Heart right ventricle (tissue), 16 donors: Measurements from ENCODE around the gene DBNDD2. TPM values are rescaled to one million over a fixed set of nuclear protein-coding genes. Genes with fewer than 3 reads are reported as not detected.

ENCODE experiments used
- ATAC-seq, 8 donors: fragments of 200-7000 bp; cut with Tn5 transposase; one replicate each; pipeline ENCODE4 v1.9.1; 2020; ENCODE audit warnings: mild to moderate bottlenecking in 8 of 8, moderate library complexity in 8 of 8, moderate number of reproducible peaks in 1 of 8
- DNase-seq, 2 donors: peaks; one replicate each; pipeline ENCODE4 v3.0.0-alpha.2; 2020
- H3K27ac ChIP-seq, 10 donors: fragments of 200-600 bp; sonication (generic) in 2 of 10; one replicate each; pipeline versions ENCODE4 v1.5.0 to v1.8.0; 2020 to 2022; ENCODE audit warnings: mild to moderate bottlenecking in 3 of 10
- H3K27me3 ChIP-seq, 7 donors: fragments of 200-600 bp; one replicate each; pipeline ENCODE4 v1.8.0; 2021 to 2022; ENCODE audit warnings: mild to moderate bottlenecking in 2 of 7
- H3K36me3 ChIP-seq, 9 donors: fragments of 200-600 bp; sonication (generic) in 1 of 9; one replicate each; pipeline versions ENCODE4 v1.5.0 to v1.8.0; 2020 to 2022; ENCODE audit warnings: mild to moderate bottlenecking in 2 of 9
- H3K4me1 ChIP-seq, 9 donors: fragments of 200-600 bp; sonication (generic) in 1 of 9; one replicate each; pipeline versions ENCODE4 v1.5.0 to v1.8.0; 2020 to 2022; ENCODE audit warnings: mild to moderate bottlenecking in 4 of 9
- H3K4me3 ChIP-seq, 10 donors: fragments of 200-600 bp; sonication (generic) in 2 of 10; one replicate each; pipeline versions ENCODE4 v1.5.0 to v1.8.0; 2020 to 2022; ENCODE audit warnings: mild to moderate bottlenecking in 7 of 10, moderate library complexity in 2 of 10
- H3K9me3 ChIP-seq, 11 donors: fragments of 200-600 bp in 10 of 11; sonication (generic) in 2 of 11; one replicate each; pipeline versions ENCODE4 v1.5.0 to v1.8.0; 2013 to 2022; ENCODE audit warnings: mild to moderate bottlenecking in 2 of 11, control low read depth in 1 of 11, moderate library complexity in 1 of 11
- WGBS, 2 donors: extraction: QIAGEN DNeasy Blood & Tissue Kit; methylation state at CpG; one replicate each; pipeline ENCODE4 v1.1.7; 2013; ENCODE audit warnings: inconsistent platforms in 1 of 2; 5-methylcytosine and 5-hydroxymethylcytosine counted together
- intact Hi-C, 10 donors: fragments of 100-400 bp; cut with DNase I; formaldehyde crosslinking; loops; one replicate each; pipeline versions ENCODE4 v1.11.1 to v1.14.2; 2022
- polyA plus RNA-seq, 2 donors: library from polyadenylated mRNA; stranded (reverse); fragments of 200-250 nt; gene quantifications; one replicate each; pipeline ENCODE4 v1.2.3, GENCODE V29; 2013
- total RNA-seq, 10 donors: library from RNA; stranded (reverse); fragmentation: NEBNext Ultra II Directional in 3 of 10; extraction: Animal tissue kit (Norgen Biotek cat#: 25700) in 3 of 10; gene quantifications; one replicate each; pipeline versions ENCODE4 v1.2.1 to v1.2.4, GENCODE V29; 2021 to 2023
- TF ChIP-seq, protein P1 (sequence below), 9 donors: fragments of 200-600 bp; sonication (generic) in 2 of 9; IDR thresholded peaks; one replicate each; pipeline versions ENCODE4 v1.5.0 to v1.8.0; 2021 to 2022; ENCODE audit warnings: antibody characterized with exemption in 9 of 9, mild to moderate bottlenecking in 5 of 9, moderate library complexity in 1 of 9
- donor health status: Arrhythmogenic right ventricular cardiomyopathy.
- donor health status: ischemic (EF 13 %, LVEDD 7.1; RV severe dilation, severe dysfunction).
- donor health status: healthy with polysubstance abuse.
- donor health status: DM: no; HTN: yes; CAD: no.
- donor health status: DM: no; HTN: no; CAD: no.
- donor health status: ischemic (EF 25% LVEDD 6.9; RV normal size, moderate dysfunction).
- donor health status: ischemic (EF 25% LVEDD 5.7; RV mildly dilated, moderate dysfunction).
- donor health status: healthy.
- donor health status: DM: yes; HTN: yes; CAD: no.
- donor health status: Ischemic cardiomyopathy.
- donor health status: ischemic (EF 35%, LVEDD 5.7; RV mildly dilated, moderate dysfunction).
- donor health status: nonischemic (EF 11% LVEDD 7.7; RV severe dilation, severe dysfunction).
- donor health status: DM: yes; HTN: yes; CAD: no.
- donor health status: PGD.
- donor health status: ischemic (EF 29% LVEDD 5.4; RV normal size, mild dysfunction).
- donor health status: nonischemic (EF 23%, LVEDD 6.1; RV moderate dilation, normal function).

DBNDD2 gene
- total and polyA plus RNA-seq, 12 donors = 284 to 676 (median 343) TPM

DNA sequence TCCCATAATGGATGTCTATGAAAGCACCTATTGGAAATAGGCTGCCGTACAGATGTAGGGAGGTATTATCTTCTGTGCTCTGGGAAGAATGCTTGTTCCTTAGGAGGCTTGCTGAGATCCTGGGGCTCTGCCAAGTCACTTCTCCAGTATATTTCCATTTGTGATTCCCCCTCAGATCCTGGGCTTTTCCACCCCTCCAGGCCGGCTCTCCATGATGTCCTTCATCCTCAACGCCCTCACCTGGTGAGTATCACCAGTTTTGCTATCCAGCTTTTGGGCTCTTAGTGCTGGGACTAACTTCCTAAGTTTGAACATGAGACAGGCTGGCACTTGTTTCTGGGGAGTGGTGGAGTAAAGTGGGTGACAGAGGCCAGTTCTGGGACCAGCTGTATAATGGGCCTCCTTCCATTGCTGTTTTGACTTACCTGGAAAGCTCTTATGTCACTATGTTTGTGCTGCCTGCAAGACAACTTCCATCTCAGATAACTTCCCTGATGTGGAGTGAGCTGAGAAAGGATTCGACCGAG, 42.6 kb upstream of the DBNDD2 start:
- Histone ChIP-seq H3K9me3 (no peaks in the 10 kb centered on the region), H3K27me3 (no peaks in the 10 kb centered on the region), H3K4me1 (peaks cover 2 to 67% (median 19%) of the 10 kb centered on the region in 9 donors), H3K27ac (no peak overlapping the region), H3K36me3 (peaks cover 0 to 47% (median 18%) of the 10 kb centered on the region in 9 donors), H3K4me3 (no peak overlapping the region)
- ATAC-seq (no peak), DNase-seq (no peak)
- intact Hi-C loops = loop anchor here in 1 of 10 donors (5.0 kb wide), 1 partner anchor 38 kb away; no protein-coding TSS in a partner anchor
- WGBS, 2 donors = 84 to 88% methylated on average over 5 of the region's 5 CpGs
- TF ChIP-seq, protein P1, sequence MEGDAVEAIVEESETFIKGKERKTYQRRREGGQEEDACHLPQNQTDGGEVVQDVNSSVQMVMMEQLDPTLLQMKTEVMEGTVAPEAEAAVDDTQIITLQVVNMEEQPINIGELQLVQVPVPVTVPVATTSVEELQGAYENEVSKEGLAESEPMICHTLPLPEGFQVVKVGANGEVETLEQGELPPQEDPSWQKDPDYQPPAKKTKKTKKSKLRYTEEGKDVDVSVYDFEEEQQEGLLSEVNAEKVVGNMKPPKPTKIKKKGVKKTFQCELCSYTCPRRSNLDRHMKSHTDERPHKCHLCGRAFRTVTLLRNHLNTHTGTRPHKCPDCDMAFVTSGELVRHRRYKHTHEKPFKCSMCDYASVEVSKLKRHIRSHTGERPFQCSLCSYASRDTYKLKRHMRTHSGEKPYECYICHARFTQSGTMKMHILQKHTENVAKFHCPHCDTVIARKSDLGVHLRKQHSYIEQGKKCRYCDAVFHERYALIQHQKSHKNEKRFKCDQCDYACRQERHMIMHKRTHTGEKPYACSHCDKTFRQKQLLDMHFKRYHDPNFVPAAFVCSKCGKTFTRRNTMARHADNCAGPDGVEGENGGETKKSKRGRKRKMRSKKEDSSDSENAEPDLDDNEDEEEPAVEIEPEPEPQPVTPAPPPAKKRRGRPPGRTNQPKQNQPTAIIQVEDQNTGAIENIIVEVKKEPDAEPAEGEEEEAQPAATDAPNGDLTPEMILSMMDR (IDR thresholded peaks at IDR 0.05) = no peak

DNA sequence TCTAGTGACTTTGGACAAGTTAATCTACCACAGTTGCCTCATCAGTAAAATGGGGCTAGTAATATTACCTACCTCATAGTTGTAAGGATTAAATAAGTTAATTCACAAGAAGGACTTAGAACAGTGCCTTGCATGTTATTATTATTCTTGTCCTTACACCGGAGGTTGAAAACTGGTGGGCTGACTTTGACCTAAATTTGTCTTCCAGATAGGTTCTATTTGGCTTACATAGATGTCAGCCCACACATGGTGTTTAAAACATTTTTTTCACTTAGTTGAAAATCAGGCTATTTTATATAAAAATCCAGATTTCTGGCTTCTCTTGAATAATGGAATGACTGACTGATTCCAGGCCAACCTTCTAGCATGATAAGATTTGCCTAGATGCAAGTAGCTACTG, 41.9 kb upstream of the DBNDD2 start:
- no peaks in the 10 kb centered on the region for H3K9me3 ChIP-seq
- WGBS, 2 donors = 86 to 91% methylated on average over 1 of the region's 1 CpG
- H3K4me1 ChIP-seq = peaks cover 2 to 61% (median 19%) of the 10 kb centered on the region in 9 donors
- no peak overlapping the region for H3K4me3 ChIP-seq
- DNase-seq (no peak), ATAC-seq (no peak)
- no peak overlapping the region for H3K27ac ChIP-seq
- intact Hi-C loops = loop anchor here in 1 of 10 donors (5.0 kb wide), 1 partner anchor 39 kb away; no protein-coding TSS in a partner anchor
- H3K27me3 ChIP-seq = no peaks in the 10 kb centered on the region
- TF ChIP-seq, protein P1 (IDR thresholded peaks at IDR 0.05) = no peak
- H3K36me3 ChIP-seq = peaks cover 0 to 47% (median 18%) of the 10 kb centered on the region in 9 donors

DNA sequence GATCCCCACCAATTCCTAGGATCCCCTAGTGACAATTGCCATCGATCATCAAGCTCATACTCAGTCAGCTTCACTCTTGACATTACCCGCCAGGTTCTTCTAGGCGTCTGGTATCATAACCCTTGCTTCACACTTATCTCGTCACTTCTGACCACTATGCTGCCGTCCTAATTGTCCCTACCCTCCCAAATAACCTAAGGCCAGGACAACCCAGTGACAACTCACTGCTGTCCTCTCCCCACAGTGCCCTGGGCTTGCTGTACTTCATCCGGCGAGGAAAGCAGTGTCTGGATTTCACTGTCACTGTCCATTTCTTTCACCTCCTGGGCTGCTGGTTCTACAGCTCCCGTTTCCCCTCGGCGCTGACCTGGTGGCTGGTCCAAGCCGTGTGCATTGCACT, 41.5 kb upstream of the DBNDD2 start:
- no peak for DNase-seq

DNA sequence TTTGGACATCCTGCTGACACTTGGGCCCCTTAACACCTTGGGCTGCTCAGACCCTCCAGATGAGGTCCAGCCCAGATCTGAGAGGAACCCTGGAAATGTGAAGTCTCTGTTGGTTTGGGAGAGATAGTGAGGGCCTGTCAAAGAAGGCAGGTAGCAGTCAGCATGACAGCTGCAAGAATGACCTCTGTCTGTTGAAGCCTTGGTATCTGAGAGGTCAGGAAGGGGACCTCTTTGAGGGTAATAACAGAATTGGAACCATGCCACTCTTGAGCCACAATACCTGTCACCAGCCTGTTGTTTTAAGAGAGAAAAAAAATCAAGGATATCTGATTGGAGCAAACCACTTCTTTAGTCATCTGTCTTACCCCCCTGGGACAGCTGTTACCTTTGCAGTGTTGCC, 41.0 kb upstream of the DBNDD2 start:
- no peak for DNase-seq
- no peak for ATAC-seq
- Histone ChIP-seq H3K36me3 (peaks cover 0 to 51% (median 18%) of the 10 kb centered on the region in 9 donors), H3K27ac (no peak overlapping the region), H3K4me1 (peaks cover 2 to 52% (median 19%) of the 10 kb centered on the region in 9 donors), H3K27me3 (no peaks in the 10 kb centered on the region), H3K4me3 (no peak overlapping the region), H3K9me3 (no peaks in the 10 kb centered on the region)
- TF ChIP-seq, protein P1 (IDR thresholded peaks at IDR 0.05) = no peak
- intact Hi-C loops = loop anchor here in 1 of 10 donors (5.0 kb wide), 1 partner anchor 40 kb away; no protein-coding TSS in a partner anchor

More for the DNA sequence above, 41.5 kb upstream of the DBNDD2 start:
- H3K4me1 ChIP-seq = peaks cover 2 to 57% (median 19%) of the 10 kb centered on the region in 9 donors
- peaks cover 0 to 50% (median 18%) of the 10 kb centered on the region in 9 donors for H3K36me3 ChIP-seq
- H3K9me3 ChIP-seq = no peaks in the 10 kb centered on the region
- TF ChIP-seq, protein P1 (IDR thresholded peaks at IDR 0.05) = no peak
- WGBS, 2 donors = 80 to 88% methylated on average over 11 of the region's 11 CpGs
- H3K4me3 ChIP-seq = no peak overlapping the region
- no peak overlapping the region for H3K27ac ChIP-seq
- H3K27me3 ChIP-seq = no peaks in the 10 kb centered on the region
- intact Hi-C loops = loop anchor here in 1 of 10 donors (5.0 kb wide), 1 partner anchor 39 kb away; no protein-coding TSS in a partner anchor
- ATAC-seq = no peak
